ENCODE results near the gene PROM2.

Gene PROM2

DNA sequence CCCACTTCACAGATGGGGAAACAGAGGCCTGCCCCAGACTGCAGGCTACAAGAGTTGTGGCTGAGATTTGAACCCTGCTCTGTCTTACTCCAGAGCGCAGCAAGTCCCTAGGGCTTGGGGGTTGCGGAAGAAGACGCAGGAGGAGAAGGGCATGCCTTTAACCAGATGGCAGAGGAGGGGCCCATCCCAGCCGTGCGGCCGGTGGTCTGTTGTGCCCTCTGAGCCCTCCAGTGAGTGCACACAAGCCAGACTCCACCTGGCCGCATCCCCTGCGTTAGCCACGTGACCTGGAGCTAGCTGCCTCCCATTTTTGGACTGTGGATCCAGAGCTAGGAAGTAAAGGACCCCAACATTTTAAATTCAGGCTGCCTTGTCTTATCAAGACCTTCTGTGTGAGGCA is 25.7 kb downstream of the PROM2 start:
- H3K4me3 ChIP-seq (ENCODE audit: low read depth, low read length), result no peak overlapping the region
- TF ChIP-seq, protein P1, sequence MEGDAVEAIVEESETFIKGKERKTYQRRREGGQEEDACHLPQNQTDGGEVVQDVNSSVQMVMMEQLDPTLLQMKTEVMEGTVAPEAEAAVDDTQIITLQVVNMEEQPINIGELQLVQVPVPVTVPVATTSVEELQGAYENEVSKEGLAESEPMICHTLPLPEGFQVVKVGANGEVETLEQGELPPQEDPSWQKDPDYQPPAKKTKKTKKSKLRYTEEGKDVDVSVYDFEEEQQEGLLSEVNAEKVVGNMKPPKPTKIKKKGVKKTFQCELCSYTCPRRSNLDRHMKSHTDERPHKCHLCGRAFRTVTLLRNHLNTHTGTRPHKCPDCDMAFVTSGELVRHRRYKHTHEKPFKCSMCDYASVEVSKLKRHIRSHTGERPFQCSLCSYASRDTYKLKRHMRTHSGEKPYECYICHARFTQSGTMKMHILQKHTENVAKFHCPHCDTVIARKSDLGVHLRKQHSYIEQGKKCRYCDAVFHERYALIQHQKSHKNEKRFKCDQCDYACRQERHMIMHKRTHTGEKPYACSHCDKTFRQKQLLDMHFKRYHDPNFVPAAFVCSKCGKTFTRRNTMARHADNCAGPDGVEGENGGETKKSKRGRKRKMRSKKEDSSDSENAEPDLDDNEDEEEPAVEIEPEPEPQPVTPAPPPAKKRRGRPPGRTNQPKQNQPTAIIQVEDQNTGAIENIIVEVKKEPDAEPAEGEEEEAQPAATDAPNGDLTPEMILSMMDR (IDR thresholded peaks at IDR 0.05; ENCODE audit: low read depth, low read length, missing control alignments), result no peak
- no peak for DNase-seq (ENCODE audit: low read depth)

DNA sequence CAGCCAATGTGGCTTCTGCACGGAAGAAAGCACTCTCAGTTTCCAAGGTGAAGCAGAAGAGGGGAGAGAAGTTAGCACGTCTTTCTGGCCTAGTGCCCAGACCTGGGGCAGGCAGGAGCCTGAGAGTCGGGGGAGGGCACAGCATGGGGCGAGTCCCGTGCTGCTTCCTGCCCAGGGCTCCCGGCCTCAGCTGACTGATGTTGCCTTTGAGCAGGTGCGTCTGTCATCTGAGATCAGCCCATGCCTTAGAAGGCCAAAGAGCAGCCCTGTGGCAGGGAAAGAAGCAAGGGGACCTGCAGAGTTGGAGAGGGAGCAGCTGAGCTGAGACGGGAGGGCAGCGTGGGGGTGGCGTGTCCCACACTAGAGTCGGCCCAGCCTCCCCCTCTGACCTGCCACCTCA is 26.2 kb downstream of the PROM2 start:
- DNase-seq (ENCODE audit: low read depth), result no peak
- no peak overlapping the region for H3K4me3 ChIP-seq (ENCODE audit: low read depth, low read length)
- TF ChIP-seq, protein P1 (IDR thresholded peaks at IDR 0.05; ENCODE audit: low read depth, low read length, missing control alignments), result no peak

DNA sequence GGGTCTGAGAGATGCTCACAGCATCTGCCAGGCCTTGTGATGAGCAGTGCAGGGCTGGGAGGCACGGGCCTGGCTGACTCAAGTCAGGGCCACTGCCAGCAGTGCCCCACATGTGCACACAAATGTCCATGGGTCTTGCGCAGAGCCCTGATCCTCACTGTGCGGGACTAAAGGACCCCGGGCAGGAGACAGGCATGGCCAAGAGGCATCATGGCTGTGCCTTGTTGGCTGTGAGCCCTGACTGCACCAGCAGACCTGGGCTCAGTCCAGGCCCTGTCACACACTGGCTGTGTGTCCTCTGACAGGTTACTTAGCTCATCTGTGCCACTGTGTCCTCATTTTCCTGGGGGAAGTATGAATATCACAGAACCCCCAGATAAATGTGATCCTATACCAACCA is 26.9 kb downstream of the PROM2 start:
- DNase-seq (ENCODE audit: low read depth), result no peak
- TF ChIP-seq, protein P1 (IDR thresholded peaks at IDR 0.05; ENCODE audit: low read depth, low read length, missing control alignments), result no peak
- H3K4me3 ChIP-seq (ENCODE audit: low read depth, low read length), result no peak overlapping the region

DNA sequence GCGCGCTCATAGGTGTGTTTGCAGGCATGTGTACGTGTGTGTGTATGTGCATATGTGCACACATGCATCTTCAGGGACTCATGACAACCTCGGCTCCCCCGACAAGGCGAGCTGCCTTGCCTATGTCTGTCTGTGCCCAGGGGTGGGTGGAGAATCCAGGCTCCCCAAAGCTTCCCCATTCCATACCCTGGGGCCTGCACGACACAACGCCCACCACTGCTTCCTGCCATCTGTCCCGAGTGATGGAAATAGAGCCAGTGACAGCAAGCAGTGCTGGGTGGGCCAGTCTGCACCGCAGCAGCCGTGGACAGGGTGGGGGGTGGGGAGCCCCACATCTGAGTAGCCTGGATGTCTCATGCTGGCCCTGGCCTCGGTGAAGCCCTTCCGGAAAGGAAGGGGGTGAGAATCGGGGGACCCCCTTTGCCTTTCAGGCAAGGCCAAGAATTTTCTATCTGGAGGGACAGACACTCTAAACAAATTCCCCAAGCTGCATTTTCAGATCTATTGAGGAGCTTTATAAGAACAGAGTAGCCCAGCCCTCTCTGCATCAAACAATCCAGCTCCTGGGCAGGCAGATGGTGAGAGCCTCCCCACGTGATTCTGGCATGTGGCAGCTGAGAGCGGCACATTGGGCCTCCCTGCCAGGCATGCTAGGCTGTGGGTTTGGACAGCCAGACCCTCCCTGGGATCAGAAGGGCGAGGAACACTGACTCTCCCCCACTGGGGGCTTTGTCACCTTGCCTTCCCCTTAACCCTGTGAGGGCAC is 27.8 kb downstream of the PROM2 start:
- DNase-seq (ENCODE audit: low read depth), result no peak
- TF ChIP-seq, protein P1 (IDR thresholded peaks at IDR 0.05; ENCODE audit: low read depth, low read length, missing control alignments), result no peak
- H3K4me3 ChIP-seq (ENCODE audit: low read depth, low read length), result no peak overlapping the region

DNA sequence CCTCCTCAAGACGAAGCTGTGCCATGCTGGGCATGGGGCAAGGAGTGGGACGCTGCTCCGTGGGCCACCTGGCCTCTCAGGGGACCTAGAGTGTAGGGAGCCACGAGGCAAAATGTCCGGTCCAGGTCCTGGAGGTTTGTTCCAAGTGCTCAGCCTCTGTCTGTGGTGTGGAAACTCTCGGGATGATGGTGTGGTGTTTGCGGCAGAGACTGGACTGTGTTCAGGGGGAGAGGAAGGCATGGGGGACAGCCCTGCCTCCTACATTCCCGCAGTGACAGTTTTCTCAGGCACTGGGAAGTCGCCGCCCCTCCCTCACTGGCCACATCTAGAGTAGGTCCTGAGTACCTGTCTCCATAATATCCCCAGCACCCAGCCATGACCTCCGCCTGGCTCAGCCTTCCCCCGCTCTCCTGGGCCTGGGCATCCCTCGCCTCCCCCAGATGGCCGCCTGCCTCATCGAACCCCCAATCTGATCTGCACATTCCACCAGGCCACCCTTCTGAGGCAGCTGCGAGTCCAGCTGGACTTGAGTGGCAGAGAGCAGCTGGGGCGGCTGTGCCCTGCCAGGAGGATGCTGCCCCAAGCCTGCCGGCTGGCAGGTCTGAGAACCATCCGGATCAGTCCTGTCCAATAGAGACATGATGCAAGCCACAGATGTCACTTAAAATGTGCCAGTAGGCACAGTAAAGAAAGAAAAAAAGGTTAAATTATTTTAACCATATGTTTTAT is 29.1 kb downstream of the PROM2 start:
- TF ChIP-seq, protein P1 (IDR thresholded peaks at IDR 0.05; ENCODE audit: low read depth, low read length, missing control alignments), result no peak
- no peak overlapping the region for H3K4me3 ChIP-seq (ENCODE audit: low read depth, low read length)

DNA sequence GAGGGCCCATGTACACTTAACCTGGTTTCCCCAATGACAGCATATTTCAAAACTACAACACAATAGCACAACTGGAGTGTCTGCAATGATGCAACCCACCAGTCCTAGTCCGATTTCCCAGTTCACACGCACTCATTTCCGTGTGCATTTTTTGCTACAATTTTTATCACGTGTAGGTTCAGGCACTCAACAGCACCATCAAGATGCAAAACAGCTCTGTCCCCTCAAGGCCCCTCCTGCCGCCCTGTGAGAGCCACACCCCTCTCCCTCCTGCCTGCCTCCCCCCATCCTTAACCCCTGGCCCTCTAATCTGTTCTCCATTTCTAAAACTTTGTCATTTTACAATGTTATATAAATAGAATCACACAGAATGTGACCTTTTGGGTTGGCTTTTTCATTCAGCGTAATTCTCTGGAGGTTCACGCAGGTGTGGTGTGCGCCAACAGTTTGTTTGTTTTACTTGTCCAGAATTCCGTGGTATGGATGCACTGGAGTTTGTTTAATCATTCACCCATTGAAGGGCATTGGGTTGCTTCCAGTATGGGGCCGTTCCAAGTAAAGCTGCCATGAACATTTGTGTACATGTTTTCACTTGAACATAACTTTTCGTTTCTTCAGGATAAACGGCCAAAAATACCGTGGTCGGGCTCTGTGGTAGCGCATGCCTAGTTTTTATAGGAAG is 31.3 kb downstream of the PROM2 start:
- TF ChIP-seq, protein P1 (IDR thresholded peaks at IDR 0.05; ENCODE audit: low read depth, low read length, missing control alignments), result no peak
- no peak overlapping the region for H3K4me3 ChIP-seq (ENCODE audit: low read depth, low read length)
- DNase-seq (ENCODE audit: low read depth), result no peak

More for the DNA sequence above, 29.1 kb downstream of the PROM2 start:
- no peak for DNase-seq (ENCODE audit: low read depth)
